SU-DHL-6 (cell line): ENCODE measurements around the gene EIF3B.

Experiments used
- CTCF ChIP-seq: fragments of 200-600 bp; sonication (generic); IDR thresholded peaks from one replicate; pipeline ENCODE4 v1.5.1; 2017; ENCODE audit warnings: antibody characterized with exemption, mild to moderate bottlenecking, low read length, moderate library complexity; ENCODE audit not compliant: insufficient read depth, poor library complexity, severe bottlenecking
- EZH2phosphoT487 ChIP-seq: fragments of 200-600 bp; sonication (generic), shearing (Covaris generic); conservative IDR thresholded peaks from 2 replicates; pipeline ENCODE4 v1.6.1; 2018; ENCODE audit warnings: mild to moderate bottlenecking, antibody characterized with exemption, low read length, moderate library complexity, mixed read lengths

GRCh38 chr7:2417981-2418481 is 63.4 kb downstream of the EIF3B start:
- TF ChIP-seq CTCF (no peak), EZH2phosphoT487 (no peak)
